Activated CD4-positive, alpha-beta T cell treated with anti-CD3 and anti-CD28 coated beads, Interleukin-2, amount 50 U/mL, for 1 hour (primary cell): ENCODE results near the gene YAF2.

Source experiments
- DNase-seq: peaks from one replicate; pipeline ENCODE4 v3.0.0-alpha.2; 2020

The YAF2 gene

GRCh38 chr12:42238240-42239140 is at the start of gene YAF2:
Gene YAF2 (minus strand): TSS chr12:42238248. CDS start chr12:42238180, 68 bp downstream.
- DNase-seq = peak; percentile 83

- no peak for DNase-seq
Measured at GRCh38 chr12:42286741-42287140, 48.7 kb upstream of the YAF2 start.

- no peak for DNase-seq
Measured at GRCh38 chr12:42285431-42285830, 47.4 kb upstream of the YAF2 start.

GRCh38 chr12:42284876-42285275 is 46.8 kb upstream of the YAF2 start:
- DNase-seq = no peak

GRCh38 chr12:42284157-42284556 is 46.1 kb upstream of the YAF2 start:
- no peak for DNase-seq

- DNase-seq = no peak
Measured at GRCh38 chr12:42283739-42284138, 45.7 kb upstream of the YAF2 start.

- DNase-seq = no peak
Measured at GRCh38 chr12:42282294-42282693, 44.2 kb upstream of the YAF2 start.

- no peak for DNase-seq
Measured at GRCh38 chr12:42281844-42282243, 43.8 kb upstream of the YAF2 start.

- no peak for DNase-seq
Measured at GRCh38 chr12:42281278-42281677, 43.2 kb upstream of the YAF2 start.

GRCh38 chr12:42278128-42278510 is 40.1 kb upstream of the YAF2 start:
- no peak for DNase-seq

GRCh38 chr12:42277396-42278127 is 39.5 kb upstream of the YAF2 start:
- DNase-seq = no peak

GRCh38 chr12:42275499-42275898 is 37.5 kb upstream of the YAF2 start:
- no peak for DNase-seq

GRCh38 chr12:42273706-42274105 is 35.7 kb upstream of the YAF2 start:
- DNase-seq = no peak

GRCh38 chr12:42270596-42270995 is 32.5 kb upstream of the YAF2 start:
- no peak for DNase-seq

- DNase-seq = no peak
Measured at GRCh38 chr12:42267413-42268190, 29.6 kb upstream of the YAF2 start.

- DNase-seq = no peak
Measured at GRCh38 chr12:42266579-42267230, 28.7 kb upstream of the YAF2 start.

GRCh38 chr12:42262271-42262670 is 24.2 kb upstream of the YAF2 start:
- DNase-seq = no peak

- no peak for DNase-seq
Measured at GRCh38 chr12:42261708-42262107, 23.7 kb upstream of the YAF2 start.

- no peak for DNase-seq
Measured at GRCh38 chr12:42260518-42260917, 22.5 kb upstream of the YAF2 start.

- no peak for DNase-seq
Measured at GRCh38 chr12:42259699-42260098, 21.7 kb upstream of the YAF2 start.

GRCh38 chr12:42255866-42256261 is 17.8 kb upstream of the YAF2 start:
- DNase-seq = no peak

GRCh38 chr12:42255221-42255865 is 17.3 kb upstream of the YAF2 start:
- no peak for DNase-seq
